Endothelial cell of umbilical vein (primary cell): ENCODE results near the gene UNKL. TPM values are rescaled to one million over a fixed set of nuclear protein-coding genes. Genes with fewer than 3 reads are reported as not detected.

Experiments used
- BruUV-seq: library from RNA; stranded (reverse); fragments of 400-500 nt; replicated peaks from 2 replicates; lab custom pipeline; 2021; lab: Mats Ljungman, UMichigan
- CTCF ChIA-PET: fragments of 300-600, 350-600 bp; sonication (Branson Sonifier 250); formaldehyde crosslinking; loops from one replicate; lab custom pipeline; 2021; ENCODE audit warnings: antibody characterized with exemption, inconsistent platforms; lab: Charles Lee
- POLR2A ChIA-PET: fragments of 300-600, 350-600 bp; sonication (Branson Sonifier 250); formaldehyde crosslinking; loops from one replicate; lab custom pipeline; 2021; ENCODE audit warnings: antibody characterized with exemption, inconsistent platforms; lab: Charles Lee
- DNase-seq: peaks from one replicate; pipeline ENCODE4 v3.0.0-alpha.2; 2011; ENCODE audit warnings: low read depth, low spot score
- FAIRE-seq: peaks from 2 replicates; lab custom pipeline; 2011; peaks lifted over from hg19 to GRCh38; lab: Jason Lieb, UNC
- H2AFZ ChIP-seq: 2 replicates; pipeline ENCODE4 v1.6.0; 2012; ENCODE audit warnings: low read depth, low read length, control low read depth, inconsistent platforms
- H3K27ac ChIP-seq: 2 replicates; pipeline ENCODE4 v1.5.1; 2011; ENCODE audit warnings: low read depth, mild to moderate bottlenecking, control low read depth, low read length, moderate library complexity; ENCODE audit not compliant: insufficient read depth
- H3K27me3 ChIP-seq, 2 experiments: 2 replicates each; pipeline versions ENCODE4 v1.6.0 to v1.6.1; 2011; ENCODE audit warnings: low read length in 2 of 2, mixed read lengths in 1 of 2; ENCODE audit not compliant: control insufficient read depth in 2 of 2, insufficient read depth in 2 of 2
- H3K36me3 ChIP-seq, 2 experiments: 2 replicates in 1 of 2; 3 replicates in 1 of 2; pipeline ENCODE4 v1.5.1; 2011; ENCODE audit warnings: low read length in 2 of 2, mild to moderate bottlenecking in 1 of 2, moderate library complexity in 1 of 2; ENCODE audit not compliant: control insufficient read depth in 2 of 2, insufficient read depth in 2 of 2; ENCODE audit errors: extremely low read depth in 1 of 2
- H3K4me1 ChIP-seq: 3 replicates; pipeline ENCODE4 v1.5.1; 2011; ENCODE audit warnings: mild to moderate bottlenecking, low read length; ENCODE audit not compliant: control insufficient read depth, insufficient read depth; ENCODE audit errors: extremely low read depth
- H3K4me2 ChIP-seq: 2 replicates; pipeline ENCODE4 v1.6.1; 2011; ENCODE audit warnings: low read length, control low read depth, mixed read lengths; ENCODE audit not compliant: insufficient read depth
- H3K4me3 ChIP-seq, 3 experiments: fragments of 200-600 bp in 1 of 3; sonication (generic), shearing (Covaris generic) in 1 of 3; replicated peaks in 1 of 3; 2 replicates each; pipeline ENCODE4 v1.5.1; 2011 to 2016; ENCODE audit warnings: control low read depth in 3 of 3, low read length in 3 of 3, mild to moderate bottlenecking in 2 of 3, inconsistent platforms in 1 of 3, low read depth in 1 of 3, moderate library complexity in 1 of 3; ENCODE audit not compliant: insufficient read depth in 1 of 3
- H3K79me2 ChIP-seq: 2 replicates; pipeline ENCODE4 v1.6.0; 2012; ENCODE audit warnings: low read length, inconsistent platforms; ENCODE audit not compliant: control insufficient read depth, insufficient read depth
- H3K9ac ChIP-seq: replicated peaks from 2 replicates; pipeline ENCODE3; 2011; ENCODE audit warnings: low read length, control low read depth; ENCODE audit not compliant: insufficient read depth; ENCODE audit errors: extremely low read depth
- H3K9me1 ChIP-seq: replicated peaks from 3 replicates; pipeline ENCODE4 v1.6.0; 2011; ENCODE audit warnings: mild to moderate bottlenecking, low read length; ENCODE audit not compliant: control insufficient read depth, insufficient read depth; ENCODE audit errors: extremely low read depth
- H3K9me3 ChIP-seq: replicated peaks from 2 replicates; pipeline ENCODE4 v1.5.1; 2012; ENCODE audit warnings: low read length, inconsistent platforms; ENCODE audit not compliant: control insufficient read depth, insufficient read depth
- H4K20me1 ChIP-seq: replicated peaks from 2 replicates; pipeline ENCODE3; 2011; ENCODE audit warnings: mild to moderate bottlenecking, low read length; ENCODE audit not compliant: control insufficient read depth, insufficient read depth; ENCODE audit errors: extremely low read depth
- CTCF ChIP-seq, 2 donors: IDR thresholded peaks; 1 replicate in 1 of 2; 2 replicates in 1 of 2; pipeline ENCODE4 v1.5.1; 2011; ENCODE audit warnings: low read length in 2 of 2, mild to moderate bottlenecking in 2 of 2, moderate library complexity in 2 of 2, control low read depth in 1 of 2, inconsistent platforms in 1 of 2, low read depth in 1 of 2; ENCODE audit not compliant: insufficient read depth in 1 of 2; ENCODE audit errors: extremely low read depth in 1 of 2
- EZH2 ChIP-seq: IDR thresholded peaks from 2 replicates; pipeline ENCODE4 v1.6.1; 2012; ENCODE audit warnings: borderline replicate concordance, low read depth, mild to moderate bottlenecking, moderate library complexity, low read length, inconsistent platforms; ENCODE audit not compliant: severe bottlenecking
- FOS ChIP-seq: IDR thresholded peaks from 2 replicates; pipeline ENCODE4 v1.6.1; 2011; ENCODE audit warnings: mild to moderate bottlenecking, low read length, moderate library complexity, borderline replicate concordance; ENCODE audit not compliant: insufficient read depth
- GATA2 ChIP-seq: IDR thresholded peaks from 2 replicates; pipeline ENCODE4 v1.7.0; 2011; ENCODE audit warnings: low read depth, mild to moderate bottlenecking, moderate library complexity, mixed read lengths, low read length; ENCODE audit not compliant: insufficient read length, insufficient read depth
- JUN ChIP-seq: IDR thresholded peaks from 2 replicates; pipeline ENCODE4 v1.6.1; 2011; ENCODE audit warnings: borderline replicate concordance, low read depth; ENCODE audit not compliant: insufficient read length, insufficient read depth
- MYC ChIP-seq: IDR thresholded peaks from one replicate; pipeline ENCODE4 v1.6.1; 2011; ENCODE audit warnings: mild to moderate bottlenecking, low read depth, low read length
- POLR2A ChIP-seq: IDR thresholded peaks from 2 replicates; pipeline ENCODE4 v1.6.1; 2012; ENCODE audit warnings: low read depth, mild to moderate bottlenecking, control low read depth, low read length
- POLR2AphosphoS5 ChIP-seq: IDR thresholded peaks from 2 replicates; pipeline ENCODE4 v1.6.1; 2012; ENCODE audit warnings: low read depth, mild to moderate bottlenecking, control low read depth, low read length, moderate library complexity; ENCODE audit not compliant: insufficient read depth
- dilution Hi-C: fragments of 300-500 bp; cut with MboI; formaldehyde crosslinking; loops from one replicate; pipeline ENCODE4 v1.15.0; 2019; ENCODE audit warnings: low sequenced_read_pairs; ENCODE audit not compliant: extremely low pct_ligation_motif_present
- intact Hi-C: fragments of 100-400 bp; cut with micrococcal nuclease; formaldehyde crosslinking; loops from one replicate; pipeline ENCODE4 v1.10.0; 2022
- polyA plus RNA-seq, 4 experiments: library from polyadenylated mRNA; depleted of rRNA in 3 of 4; stranded (reverse) in 3 of 4; unstranded in 1 of 4; fragments of >200 nt; gene quantifications; 2 replicates each; pipeline versions ENCODE4 v1.2.1 to v1.2.3, GENCODE V29; 2011 to 2012; ENCODE audit warnings: missing spikeins in 1 of 4
- total RNA-seq: library from RNA; stranded (reverse); gene quantifications from 2 replicates; pipeline ENCODE4 v1.2.3, GENCODE V29; 2021
- TF ChIP-seq, protein P1 (sequence below): IDR thresholded peaks from 2 replicates; pipeline ENCODE4 v1.6.1; 2011; ENCODE audit not compliant: insufficient read depth, insufficient read length

Gene UNKL
- total and polyA plus RNA-seq, 2 donors (not counting 3 experiments of a cell fraction or from before 2014, with no cell fraction given) = 17.1 to 32.8 TPM

DNA sequence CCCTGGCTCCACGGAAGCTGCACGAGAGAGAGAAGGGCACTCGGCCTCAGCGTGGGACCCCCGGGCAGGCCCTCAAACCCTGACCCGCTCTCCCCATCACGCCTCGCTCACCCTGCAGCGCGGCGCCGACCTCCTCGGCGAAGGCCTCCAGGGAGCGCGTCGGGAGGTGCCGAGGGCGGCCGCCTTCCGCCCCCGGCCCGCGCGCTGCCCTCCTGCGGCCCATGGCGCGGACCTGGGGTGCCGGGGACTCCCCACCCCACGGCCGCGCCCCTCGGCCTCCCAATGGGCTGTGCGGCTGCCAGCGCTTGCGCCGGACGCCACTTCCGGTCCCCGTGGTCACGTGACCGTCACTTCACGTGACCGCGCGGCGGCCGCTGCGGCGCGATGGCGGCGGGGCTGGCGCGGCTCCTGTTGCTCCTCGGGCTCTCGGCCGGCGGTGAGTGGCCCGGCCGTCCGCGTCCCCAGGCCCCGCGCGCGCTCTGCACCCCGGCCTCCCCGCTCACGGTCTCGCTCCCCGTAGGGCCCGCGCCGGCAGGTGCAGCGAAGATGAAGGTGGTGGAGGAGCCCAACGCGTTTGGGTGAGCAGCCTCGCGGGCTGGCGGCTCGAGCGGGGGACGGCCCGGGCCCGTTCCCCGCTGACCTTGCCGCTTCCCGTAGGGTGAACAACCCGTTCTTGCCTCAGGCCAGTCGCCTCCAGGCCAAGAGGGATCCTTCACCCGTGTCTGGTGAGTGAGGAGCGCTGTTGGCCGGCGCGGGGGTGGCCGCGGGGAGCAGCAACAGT lies 62.7 kb downstream of the UNKL start, which contains the start of the genes GNPTG and TSR3:
TSS of gene GNPTG (plus strand) at position 350 of the 781 bp plus-strand sequence. CDS start at position 385, 35 bp downstream.
TSS of gene TSR3 (minus strand) at position 297 of the 781 bp plus-strand sequence. CDS start at position 223, 74 bp downstream.
- CTCF ChIA-PET = interaction anchor here (1.5 kb wide), 1 partner anchor 11 kb away, joined by 4 read pairs; no protein-coding TSS in a partner anchor
- intact Hi-C loops = no loop called here

GRCh38 chr16:1351215-1351581 lies 63.3 kb downstream of the UNKL start:
- no peaks in the 10 kb centered on the region for H4K20me1 ChIP-seq
- no peaks in the 10 kb centered on the region for H3K9me3 ChIP-seq
- ChIA-PET CTCF (interaction anchor here (1.5 kb wide), 1 partner anchor 12 kb away, joined by 4 read pairs; no protein-coding TSS in a partner anchor), POLR2A (no interaction called here)
- no peak for FAIRE-seq
- H3K79me2 ChIP-seq = peaks cover 49% of the 10 kb centered on the region
- TSS peak; percentile 35 for BruUV-seq
- H3K9ac ChIP-seq = peak overlapping the region; percentile 72
- peak overlapping the region; percentile 87 for H3K4me2 ChIP-seq
- H3K27me3 ChIP-seq = no peaks in the 10 kb centered on the region
- H3K9me1 ChIP-seq = no peaks in the 10 kb centered on the region
- dilution Hi-C loops = no loop called here
- peaks cover 0 to 11% of the 10 kb centered on the region in 2 experiments for H3K36me3 ChIP-seq
- DNase-seq = no peak
- intact Hi-C loops = no loop called here
- no peak for TF ChIP-seq POLR2A
- no peak for TF ChIP-seq EZH2
- no peak for TF ChIP-seq MYC
- TF ChIP-seq, protein P1, sequence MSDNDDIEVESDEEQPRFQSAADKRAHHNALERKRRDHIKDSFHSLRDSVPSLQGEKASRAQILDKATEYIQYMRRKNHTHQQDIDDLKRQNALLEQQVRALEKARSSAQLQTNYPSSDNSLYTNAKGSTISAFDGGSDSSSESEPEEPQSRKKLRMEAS = no peak
- TF ChIP-seq POLR2AphosphoS5 = no peak
- TF ChIP-seq FOS = no peak
- TF ChIP-seq JUN = no peak
- no peak for TF ChIP-seq GATA2
- TF ChIP-seq CTCF (IDR thresholded peaks at IDR 0.05; ENCODE audit: extremely low read depth in 1 of 2, insufficient read depth in 1 of 2, low read depth in 1 of 2, low read length in 2 of 2) = no peak
- H3K4me3 ChIP-seq = peak overlapping the region; percentile 61 to 84 (median 69)
- peak overlapping the region; percentile 69 for H2AFZ ChIP-seq
- H3K4me1 ChIP-seq = peaks cover 13% of the 10 kb centered on the region
- H3K27ac ChIP-seq = peak overlapping the region; percentile 3

More for the DNA sequence above, 62.7 kb downstream of the UNKL start, which contains the start of the genes GNPTG and TSR3:
- no peaks in the 10 kb centered on the region for H3K9me1 ChIP-seq
- H3K4me2 ChIP-seq = peak within 1 kb of the TSS; percentile 94
- no peaks in the 10 kb centered on the region for H3K9me3 ChIP-seq
- no peaks in the 10 kb centered on the region for H3K27me3 ChIP-seq
- TF ChIP-seq FOS (no peak), POLR2AphosphoS5 (peak; percentile 96), EZH2 (no peak), POLR2A (peak; percentile 82)
- TF ChIP-seq, protein P1 = peak; percentile 94
- H3K4me1 ChIP-seq = peaks cover 13% of the 10 kb centered on the region
- H2AFZ ChIP-seq = peak within 1 kb of the TSS; percentile 69
- peaks cover 0 to 11% of the 10 kb centered on the region in 2 experiments for H3K36me3 ChIP-seq
- dilution Hi-C loops = no loop called here
- peak; percentile 81 for DNase-seq
- H3K27ac ChIP-seq = peak within 1 kb of the TSS; percentile 3
- H3K79me2 ChIP-seq = peaks cover 51% of the 10 kb centered on the region
- peak; percentile 65 for FAIRE-seq
- peak within 1 kb of the TSS; percentile 72 for H3K9ac ChIP-seq
- POLR2A ChIA-PET = no interaction called here
- no TSS peak for BruUV-seq
- H3K4me3 ChIP-seq = peak within 1 kb of the TSS; percentile 61 to 84 (median 69)
- H4K20me1 ChIP-seq = no peaks in the 10 kb centered on the region
